ENCODE measurements around the gene NUCB1. TPM values are rescaled to one million over a fixed set of nuclear protein-coding genes. Genes with fewer than 3 reads are reported as not detected.

Gene NUCB1
- total and polyA plus RNA-seq, 9 of the 15 experiments (the other 6 are each of a cell fraction or from before 2014, with no cell fraction given), result 3.1 to 153 (median 71.7) TPM

GRCh38 chr19:48967346-48968178 lies 67.5 kb downstream of the NUCB1 start (continued):
- no peak for TF ChIP-seq TFAM (CRISPR knock-in tag; conservative IDR thresholded peaks at IDR 0.05)
- no peak for TF ChIP-seq ZNF165 (CRISPR knock-in tag; IDR thresholded peaks at IDR 0.05; ENCODE audit: borderline replicate concordance)
- TF ChIP-seq, protein P1, sequence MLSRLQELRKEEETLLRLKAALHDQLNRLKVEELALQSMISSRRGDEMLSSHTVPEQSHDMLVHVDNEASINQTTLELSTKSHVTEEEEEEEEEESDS (CRISPR knock-in tag; IDR thresholded peaks at IDR 0.05), result no peak
- TF ChIP-seq, protein P2, sequence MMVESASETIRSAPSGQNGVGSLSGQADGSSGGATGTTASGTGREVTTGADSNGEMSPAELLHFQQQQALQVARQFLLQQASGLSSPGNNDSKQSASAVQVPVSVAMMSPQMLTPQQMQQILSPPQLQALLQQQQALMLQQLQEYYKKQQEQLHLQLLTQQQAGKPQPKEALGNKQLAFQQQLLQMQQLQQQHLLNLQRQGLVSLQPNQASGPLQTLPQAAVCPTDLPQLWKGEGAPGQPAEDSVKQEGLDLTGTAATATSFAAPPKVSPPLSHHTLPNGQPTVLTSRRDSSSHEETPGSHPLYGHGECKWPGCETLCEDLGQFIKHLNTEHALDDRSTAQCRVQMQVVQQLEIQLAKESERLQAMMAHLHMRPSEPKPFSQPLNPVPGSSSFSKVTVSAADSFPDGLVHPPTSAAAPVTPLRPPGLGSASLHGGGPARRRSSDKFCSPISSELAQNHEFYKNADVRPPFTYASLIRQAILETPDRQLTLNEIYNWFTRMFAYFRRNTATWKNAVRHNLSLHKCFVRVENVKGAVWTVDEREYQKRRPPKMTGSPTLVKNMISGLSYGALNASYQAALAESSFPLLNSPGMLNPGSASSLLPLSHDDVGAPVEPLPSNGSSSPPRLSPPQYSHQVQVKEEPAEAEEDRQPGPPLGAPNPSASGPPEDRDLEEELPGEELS (CRISPR knock-in tag; IDR thresholded peaks at IDR 0.05; ENCODE audit: borderline replicate concordance), result no peak
- TF ChIP-seq CXXC5 (CRISPR knock-in tag; IDR thresholded peaks at IDR 0.05), result 0 out of 2 replicates have a peak, but pooled peaks have one; percentile 22
- no peak for TF ChIP-seq CCAR2 (IDR thresholded peaks at IDR 0.05; ENCODE audit: low read depth, low read length)
- TF ChIP-seq, protein P3, sequence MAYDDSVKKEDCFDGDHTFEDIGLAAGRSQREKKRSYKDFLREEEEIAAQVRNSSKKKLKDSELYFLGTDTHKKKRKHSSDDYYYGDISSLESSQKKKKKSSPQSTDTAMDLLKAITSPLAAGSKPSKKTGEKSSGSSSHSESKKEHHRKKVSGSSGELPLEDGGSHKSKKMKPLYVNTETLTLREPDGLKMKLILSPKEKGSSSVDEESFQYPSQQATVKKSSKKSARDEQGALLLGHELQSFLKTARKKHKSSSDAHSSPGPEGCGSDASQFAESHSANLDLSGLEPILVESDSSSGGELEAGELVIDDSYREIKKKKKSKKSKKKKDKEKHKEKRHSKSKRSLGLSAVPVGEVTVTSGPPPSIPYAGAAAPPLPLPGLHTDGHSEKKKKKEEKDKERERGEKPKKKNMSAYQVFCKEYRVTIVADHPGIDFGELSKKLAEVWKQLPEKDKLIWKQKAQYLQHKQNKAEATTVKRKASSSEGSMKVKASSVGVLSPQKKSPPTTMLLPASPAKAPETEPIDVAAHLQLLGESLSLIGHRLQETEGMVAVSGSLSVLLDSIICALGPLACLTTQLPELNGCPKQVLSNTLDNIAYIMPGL (CRISPR knock-in tag; IDR thresholded peaks at IDR 0.05), result no peak
- TF ChIP-seq HMBOX1 (IDR thresholded peaks at IDR 0.05), result no peak
- TF ChIP-seq, protein P4, sequence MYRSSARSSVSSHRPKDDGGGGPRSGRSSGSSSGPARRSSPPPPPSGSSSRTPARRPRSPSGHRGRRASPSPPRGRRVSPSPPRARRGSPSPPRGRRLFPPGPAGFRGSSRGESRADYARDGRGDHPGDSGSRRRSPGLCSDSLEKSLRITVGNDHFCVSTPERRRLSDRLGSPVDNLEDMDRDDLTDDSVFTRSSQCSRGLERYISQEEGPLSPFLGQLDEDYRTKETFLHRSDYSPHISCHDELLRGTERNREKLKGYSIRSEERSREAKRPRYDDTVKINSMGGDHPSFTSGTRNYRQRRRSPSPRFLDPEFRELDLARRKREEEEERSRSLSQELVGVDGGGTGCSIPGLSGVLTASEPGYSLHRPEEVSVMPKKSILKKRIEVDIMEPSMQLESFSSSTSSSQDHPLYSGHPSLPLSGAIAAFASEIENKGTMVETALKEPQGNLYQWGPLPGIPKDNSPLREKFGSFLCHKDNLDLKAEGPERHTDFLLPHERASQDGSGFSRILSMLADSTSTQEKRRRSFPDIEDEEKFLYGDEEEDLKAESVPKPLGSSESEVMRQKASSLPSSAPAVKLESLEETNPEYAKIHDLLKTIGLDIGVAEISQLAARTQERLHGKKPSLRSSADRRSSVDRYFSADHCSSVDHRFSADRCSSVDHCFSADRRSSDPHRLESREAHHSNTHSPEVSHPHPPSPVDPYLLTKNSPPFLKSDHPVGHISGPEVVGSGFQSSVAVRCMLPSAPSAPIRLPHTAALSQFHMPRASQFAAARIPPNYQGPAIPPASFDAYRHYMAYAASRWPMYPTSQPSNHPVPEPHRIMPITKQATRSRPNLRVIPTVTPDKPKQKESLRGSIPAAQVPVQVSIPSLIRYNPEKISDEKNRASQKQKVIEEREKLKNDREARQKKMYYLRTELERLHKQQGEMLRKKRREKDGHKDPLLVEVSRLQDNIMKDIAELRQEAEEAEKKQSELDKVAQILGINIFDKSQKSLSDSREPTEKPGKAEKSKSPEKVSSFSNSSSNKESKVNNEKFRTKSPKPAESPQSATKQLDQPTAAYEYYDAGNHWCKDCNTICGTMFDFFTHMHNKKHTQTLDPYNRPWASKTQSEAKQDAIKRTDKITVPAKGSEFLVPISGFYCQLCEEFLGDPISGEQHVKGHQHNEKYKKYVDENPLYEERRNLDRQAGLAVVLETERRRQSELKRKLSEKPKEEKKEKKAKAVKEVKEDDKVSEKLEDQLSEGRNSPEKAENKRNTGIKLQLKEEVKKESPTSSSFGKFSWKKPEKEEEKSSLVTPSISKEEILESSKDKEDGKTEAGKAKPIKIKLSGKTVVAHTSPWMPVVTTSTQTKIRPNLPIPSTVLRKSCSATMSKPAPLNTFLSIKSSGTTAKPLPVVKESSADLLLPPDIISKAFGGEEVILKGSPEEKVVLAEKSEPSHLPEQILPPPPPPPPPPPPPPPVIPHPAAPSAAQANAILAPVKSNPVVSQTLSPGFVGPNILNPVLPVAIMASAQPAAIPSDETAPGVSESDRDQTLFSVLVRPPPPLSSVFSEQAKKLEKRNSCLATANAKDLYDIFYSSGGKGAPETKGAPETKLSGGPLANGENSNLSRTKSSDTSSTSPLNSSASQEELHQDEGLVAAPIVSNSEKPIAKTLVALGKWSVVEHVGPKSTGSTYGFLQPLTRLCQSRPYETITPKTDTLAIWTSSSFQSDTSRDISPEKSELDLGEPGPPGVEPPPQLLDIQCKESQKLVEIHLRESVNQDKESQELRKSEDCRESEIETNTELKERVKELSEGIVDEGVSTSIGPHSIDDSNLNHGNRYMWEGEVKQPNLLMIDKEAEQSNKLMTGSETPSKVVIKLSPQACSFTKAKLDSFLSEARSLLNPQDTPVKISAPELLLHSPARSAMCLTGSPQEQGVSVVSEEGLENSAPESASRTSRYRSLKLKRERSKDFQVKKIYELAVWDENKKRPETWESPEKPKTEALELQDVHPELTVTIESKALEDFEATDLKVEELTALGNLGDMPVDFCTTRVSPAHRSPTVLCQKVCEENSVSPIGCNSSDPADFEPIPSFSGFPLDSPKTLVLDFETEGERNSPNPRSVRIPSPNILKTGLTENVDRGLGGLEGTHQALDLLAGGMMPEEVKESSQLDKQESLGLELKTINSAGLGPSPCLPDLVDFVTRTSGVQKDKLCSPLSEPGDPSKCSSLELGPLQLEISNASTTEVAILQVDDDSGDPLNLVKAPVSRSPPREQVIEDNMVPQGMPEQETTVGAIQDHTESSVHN (IDR thresholded peaks at IDR 0.05; ENCODE audit: borderline replicate concordance in 1 of 2, low read depth in 1 of 2), result 0 out of 4 replicates have a peak, but pooled peaks of 1 of the 2 experiments have one; percentile 21
- no peak for TF ChIP-seq MYBL2 (IDR thresholded peaks at IDR 0.05; ENCODE audit: low read depth)
- no peak for TF ChIP-seq MYBL2 (CRISPR knock-in tag; IDR thresholded peaks at IDR 0.05; ENCODE audit: borderline replicate concordance)
- TF ChIP-seq TEAD4 (IDR thresholded peaks at IDR 0.05; ENCODE audit: low read length), result no peak; the same call in none of the 2 replicates
- TF ChIP-seq TEAD4 (CRISPR knock-in tag; IDR thresholded peaks at IDR 0.05; ENCODE audit: borderline replicate concordance), result no peak
